HG02943 (cell line): ENCODE results near the gene GPC6.

Source experiments
- ATAC-seq: cut with Tn5 transposase; IDR thresholded peaks from one replicate; pipeline ENCODE4 v1.9.1; 2021; ENCODE audit warnings: mild to moderate bottlenecking, low read depth, moderate library complexity; ENCODE audit not compliant: unreplicated experiment

Gene GPC6

GRCh38 chr13:93266681-93267080 lies 40.1 kb downstream of the GPC6 start:
- ATAC-seq: no peak

DNA sequence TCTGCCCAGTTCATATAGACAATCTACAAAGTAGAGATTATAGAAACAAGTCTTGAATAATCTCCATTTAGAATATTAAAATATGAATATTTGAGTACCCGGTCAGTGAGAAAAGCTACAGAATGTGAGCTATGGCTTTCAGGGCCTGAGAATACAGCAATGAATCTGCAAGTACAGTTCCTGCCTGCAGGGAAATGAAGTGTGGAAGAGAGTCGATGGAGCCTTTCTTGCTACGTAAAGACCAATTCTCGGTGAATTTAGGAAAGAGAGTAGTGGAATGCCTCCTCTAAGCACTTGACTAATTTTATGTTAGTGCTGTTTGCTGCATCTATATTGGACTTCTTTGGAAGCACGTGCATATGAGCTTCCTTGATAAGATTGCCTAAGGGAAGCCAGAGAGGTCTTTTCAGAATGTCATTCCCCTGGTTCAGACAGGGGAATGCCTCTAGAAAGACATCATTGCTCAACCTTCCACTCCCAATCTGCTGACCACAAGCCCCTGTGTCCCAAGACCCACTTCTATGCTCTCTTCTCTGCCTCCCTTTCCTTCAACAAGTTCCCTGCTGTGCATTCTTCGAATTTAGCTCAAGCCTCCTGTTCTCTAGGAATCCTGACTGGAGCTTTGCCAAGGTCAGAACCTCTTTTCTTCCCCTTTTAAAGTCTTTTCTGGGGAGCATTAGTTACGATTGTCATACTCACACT lies 41.9 kb downstream of the GPC6 start:
- ATAC-seq: no peak

- no peak for ATAC-seq
Observed at GRCh38 chr13:93270769-93271742, 44.4 kb downstream of the GPC6 start.

DNA sequence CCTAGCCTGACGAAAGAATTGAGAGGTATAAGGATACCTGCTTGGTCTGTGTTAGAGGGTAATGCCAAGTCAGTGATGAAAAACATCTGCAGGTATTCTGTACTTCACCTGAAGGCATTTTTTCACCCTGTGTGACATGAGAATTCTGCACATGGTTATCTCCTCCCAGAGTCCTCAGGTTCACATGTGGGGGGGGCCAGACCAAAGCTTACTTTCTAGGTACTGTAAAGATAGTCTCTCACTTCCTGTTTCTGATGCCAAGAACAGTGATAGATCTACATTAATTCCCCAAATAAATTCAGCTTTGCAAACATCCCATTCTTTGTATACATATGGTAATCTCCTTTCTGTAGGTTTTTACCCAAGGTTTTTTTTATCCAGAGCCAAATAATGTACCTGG lies 53.4 kb downstream of the GPC6 start:
- no peak for ATAC-seq

DNA sequence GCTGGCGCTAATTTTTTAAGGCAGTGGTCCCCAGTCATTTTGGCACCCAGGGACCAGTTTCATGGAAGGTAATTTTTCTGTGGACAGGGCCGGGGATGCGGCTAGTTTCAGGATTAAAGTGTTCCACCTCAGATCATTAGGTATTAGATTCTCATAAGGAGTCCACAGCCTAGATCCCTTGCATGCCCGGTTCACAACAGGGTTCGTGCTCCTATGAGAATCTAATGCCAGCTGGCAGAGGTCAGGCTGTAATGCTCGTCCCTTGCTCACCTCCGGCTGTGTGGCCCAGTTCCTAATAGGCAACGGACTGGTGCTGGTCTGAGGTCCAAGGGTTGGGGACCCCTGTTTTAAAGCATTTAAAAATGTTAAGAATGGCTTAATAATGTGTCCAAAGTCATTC lies 54.1 kb downstream of the GPC6 start:
- ATAC-seq: no peak

GRCh38 chr13:93283255-93283654 lies 56.6 kb downstream of the GPC6 start:
- ATAC-seq: no peak

GRCh38 chr13:93284064-93284463 lies 57.5 kb downstream of the GPC6 start:
- no peak for ATAC-seq

GRCh38 chr13:93286047-93286446 lies 59.4 kb downstream of the GPC6 start:
- no peak for ATAC-seq

- ATAC-seq: no peak
Observed at GRCh38 chr13:93289053-93289452, 62.4 kb downstream of the GPC6 start.

DNA sequence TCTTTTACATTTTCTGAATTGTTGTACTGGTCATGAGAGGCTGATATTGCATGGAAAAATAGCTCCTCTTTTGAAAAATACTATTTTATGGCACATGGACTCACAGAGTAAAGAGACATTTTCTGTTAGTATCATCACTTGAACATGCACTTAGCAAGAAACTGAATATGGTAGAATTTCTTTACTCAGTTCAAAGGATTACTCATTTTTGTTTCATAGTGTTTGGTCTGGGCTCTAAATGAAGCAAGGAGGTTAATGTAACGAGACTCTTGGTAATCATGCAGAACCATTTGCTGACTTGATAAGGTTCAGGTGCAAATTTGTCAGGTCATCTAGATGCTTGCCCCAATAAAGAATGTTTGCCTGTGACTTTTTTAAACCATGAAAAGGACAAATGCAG lies 63.2 kb downstream of the GPC6 start:
- ATAC-seq: no peak

GRCh38 chr13:93290503-93290902 lies 63.9 kb downstream of the GPC6 start:
- ATAC-seq: no peak

GRCh38 chr13:93292366-93292765 lies 65.8 kb downstream of the GPC6 start:
- no peak for ATAC-seq

DNA sequence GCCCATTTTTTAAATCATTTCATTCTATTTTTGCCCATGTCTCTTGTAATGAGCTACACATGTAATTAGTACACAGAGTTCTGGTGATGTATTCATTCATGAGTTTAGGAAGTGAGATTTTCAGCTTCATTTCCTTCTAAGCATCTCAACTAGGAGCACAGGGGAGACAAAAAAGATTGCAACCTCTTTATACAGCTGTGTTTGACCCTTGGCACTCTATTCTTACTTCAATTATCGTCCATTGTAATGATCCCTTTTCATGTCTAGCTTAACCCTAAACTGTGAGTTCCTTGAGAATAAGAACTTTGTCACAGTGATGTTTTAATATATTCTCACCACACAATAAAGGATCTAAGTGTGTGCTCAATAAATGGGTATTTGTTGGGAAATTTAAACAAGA lies 67.1 kb downstream of the GPC6 start:
- ATAC-seq: no peak

DNA sequence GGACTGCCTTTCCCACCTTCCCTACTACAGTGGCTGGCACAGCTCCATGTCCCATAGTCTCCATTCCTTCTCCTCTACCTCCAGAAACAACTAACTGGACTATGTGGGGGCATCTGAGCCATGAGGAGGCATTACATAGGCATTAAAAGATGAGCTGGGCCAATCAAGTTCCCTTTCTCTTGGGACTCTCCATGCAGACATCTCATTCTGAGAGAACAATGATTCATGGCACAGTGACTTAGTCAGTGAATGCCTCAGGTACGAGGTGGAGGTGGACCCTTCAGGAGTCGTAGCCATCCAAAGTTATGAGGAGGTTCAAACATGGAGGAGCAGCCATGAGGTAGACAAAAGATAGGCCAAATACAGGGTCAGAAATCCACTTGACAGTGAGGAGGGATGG lies 70.0 kb downstream of the GPC6 start:
- no peak for ATAC-seq

DNA sequence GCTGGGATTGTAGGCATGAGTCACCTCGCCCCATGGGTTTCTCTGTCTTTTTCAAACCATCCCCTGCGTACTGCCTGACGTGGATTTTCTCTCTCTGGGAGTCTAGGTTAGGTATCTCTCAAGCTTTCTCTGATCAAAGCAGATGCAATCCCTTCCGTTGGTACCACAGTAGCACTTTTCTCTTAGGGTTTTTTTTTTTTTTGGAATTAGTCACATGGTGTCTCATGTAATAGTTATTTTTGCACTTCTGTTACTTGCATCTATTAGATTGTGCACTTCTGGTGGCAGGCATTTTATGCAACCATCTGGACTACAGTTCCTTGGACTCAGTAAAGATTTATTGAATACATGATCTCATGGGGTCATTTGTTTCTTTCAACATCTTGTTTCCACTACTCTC lies 72.1 kb downstream of the GPC6 start:
- no peak for ATAC-seq

GRCh38 chr13:93304134-93304533 lies 77.5 kb downstream of the GPC6 start:
- ATAC-seq: no peak

DNA sequence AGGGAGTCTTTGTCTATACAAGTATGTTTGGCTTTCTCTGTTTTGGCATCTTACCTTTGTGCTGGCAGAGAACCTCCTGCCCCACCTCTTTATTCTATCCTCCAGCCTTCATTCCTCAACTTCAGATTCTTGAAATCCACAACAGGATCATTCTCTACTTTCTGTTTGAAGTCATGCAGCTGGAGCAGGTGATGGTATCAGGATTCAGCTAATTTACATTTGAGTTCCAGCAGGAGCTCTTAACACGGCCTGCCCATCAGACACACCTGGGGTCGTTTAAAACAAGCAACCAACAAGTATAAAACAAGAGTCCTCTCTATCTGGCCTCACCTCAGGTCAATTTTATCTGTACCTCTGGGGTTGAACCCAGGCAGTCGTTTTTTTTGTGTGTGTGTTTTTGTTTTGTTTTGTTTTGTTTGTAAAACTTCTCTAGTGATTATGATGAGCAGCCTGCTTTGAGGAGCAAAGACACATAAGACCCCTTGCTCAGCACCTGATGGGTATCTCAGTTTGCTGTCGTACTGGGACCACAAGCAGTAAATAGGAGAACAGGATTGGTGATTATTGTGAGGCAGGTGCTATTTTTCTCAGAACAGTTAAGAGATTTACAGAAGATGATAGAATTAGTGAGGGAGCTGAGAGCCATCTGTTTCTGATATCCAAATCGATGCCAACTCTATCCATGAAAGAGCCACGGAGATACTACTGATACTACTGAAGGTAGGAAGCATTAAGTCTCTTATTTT lies 78.4 kb downstream of the GPC6 start:
- ATAC-seq: no peak

DNA sequence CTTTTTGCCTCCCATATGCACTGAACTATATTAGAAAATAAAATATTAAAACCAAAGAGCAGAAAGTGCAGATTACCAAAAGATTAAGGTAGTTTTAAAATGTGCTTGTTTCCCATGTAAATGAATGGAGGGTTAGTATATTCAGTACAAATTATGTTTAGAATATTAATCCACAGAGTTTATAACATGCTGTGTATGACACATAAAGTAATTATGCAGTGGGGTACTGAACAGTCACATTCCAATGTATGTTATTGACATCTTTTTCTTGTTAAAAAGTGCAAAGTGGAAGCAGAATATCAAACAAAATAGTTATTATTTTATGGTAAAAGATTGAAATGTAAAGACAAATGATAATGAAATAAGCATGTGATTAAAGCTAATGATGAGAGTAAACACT lies 79.3 kb downstream of the GPC6 start:
- no peak for ATAC-seq

GRCh38 chr13:93307136-93307535 lies 80.5 kb downstream of the GPC6 start:
- no peak for ATAC-seq

GRCh38 chr13:93307651-93308050 lies 81.0 kb downstream of the GPC6 start:
- ATAC-seq: no peak

DNA sequence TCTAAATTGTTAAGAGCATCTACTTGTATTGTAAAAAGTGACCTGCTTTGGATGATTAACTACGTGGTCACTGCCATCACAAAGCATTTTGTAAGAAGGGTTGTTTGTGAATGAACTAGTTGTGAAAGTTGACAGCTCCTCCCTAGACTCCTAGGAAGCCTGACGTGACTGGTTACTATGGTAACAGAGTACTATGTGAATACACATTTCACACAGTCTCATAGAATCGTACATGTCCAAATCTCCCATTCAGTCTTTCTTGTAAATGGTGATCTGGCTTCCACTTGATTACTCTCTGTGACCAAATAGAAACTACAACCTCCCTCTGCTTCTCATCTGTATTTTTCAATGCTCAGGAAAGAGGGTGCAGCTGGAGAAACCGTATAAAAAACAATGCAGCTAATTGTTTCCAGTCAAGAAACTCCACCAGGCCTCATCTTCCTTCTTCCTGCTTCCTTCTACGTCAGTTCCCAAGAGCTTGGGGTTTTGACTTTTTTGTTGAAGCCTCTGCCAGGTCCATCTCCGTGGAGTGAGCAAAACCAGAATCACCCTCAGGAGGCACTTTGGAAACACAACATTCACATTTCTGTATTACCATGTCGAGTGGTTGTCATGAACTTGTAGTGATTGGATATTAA lies 83.4 kb downstream of the GPC6 start:
- ATAC-seq: no peak
